ENCODE measurements around the gene KIAA1755. TPM values are rescaled to one million over a fixed set of nuclear protein-coding genes. Genes with fewer than 3 reads are reported as not detected.

KIAA1755 gene
- polyA plus RNA-seq, 1 experiment, result 2.9 TPM

DNA sequence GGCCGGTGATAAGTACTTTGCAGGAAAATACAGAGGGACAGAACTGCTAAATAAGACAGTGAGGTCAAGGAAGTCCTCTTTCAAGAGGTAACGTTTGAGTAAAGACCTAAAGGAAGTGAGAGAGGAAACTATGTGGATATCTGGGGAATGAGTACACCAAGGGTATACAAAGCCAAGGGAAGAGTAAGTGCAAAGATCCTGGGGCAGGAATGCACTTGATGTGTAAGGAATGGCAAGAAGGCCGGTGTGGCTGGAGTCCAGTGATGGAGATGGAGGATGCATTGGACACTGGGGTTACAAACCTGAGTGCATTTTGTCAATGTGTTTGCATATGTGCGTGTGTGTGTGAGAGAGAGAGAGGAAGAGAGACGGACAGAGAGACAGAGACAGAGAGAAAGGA is 63.3 kb downstream of the KIAA1755 start:
- Histone ChIP-seq H3K4me3 (ENCODE audit: low read depth, low read length) (no peak overlapping the region), H3K27ac (ENCODE audit: low read depth, low read length) (no peak overlapping the region), H3K27me3 (ENCODE audit: control insufficient read depth, insufficient read depth, low read length) (no peaks in the 10 kb centered on the region), H3K9me3 (ENCODE audit: control insufficient read depth, insufficient read depth, low read length) (no peaks in the 10 kb centered on the region)
- ChIA-PET POLR2A (no interaction called here), CTCF (interaction anchor here (1.1 to 2.3 kb wide), 2 partner anchors 10 to 24 kb away, joined by 4 to 9 read pairs; no protein-coding TSS in a partner anchor)
- no peak for DNase-seq (ENCODE audit: low read depth, low spot score)
- TF ChIP-seq, protein P1, sequence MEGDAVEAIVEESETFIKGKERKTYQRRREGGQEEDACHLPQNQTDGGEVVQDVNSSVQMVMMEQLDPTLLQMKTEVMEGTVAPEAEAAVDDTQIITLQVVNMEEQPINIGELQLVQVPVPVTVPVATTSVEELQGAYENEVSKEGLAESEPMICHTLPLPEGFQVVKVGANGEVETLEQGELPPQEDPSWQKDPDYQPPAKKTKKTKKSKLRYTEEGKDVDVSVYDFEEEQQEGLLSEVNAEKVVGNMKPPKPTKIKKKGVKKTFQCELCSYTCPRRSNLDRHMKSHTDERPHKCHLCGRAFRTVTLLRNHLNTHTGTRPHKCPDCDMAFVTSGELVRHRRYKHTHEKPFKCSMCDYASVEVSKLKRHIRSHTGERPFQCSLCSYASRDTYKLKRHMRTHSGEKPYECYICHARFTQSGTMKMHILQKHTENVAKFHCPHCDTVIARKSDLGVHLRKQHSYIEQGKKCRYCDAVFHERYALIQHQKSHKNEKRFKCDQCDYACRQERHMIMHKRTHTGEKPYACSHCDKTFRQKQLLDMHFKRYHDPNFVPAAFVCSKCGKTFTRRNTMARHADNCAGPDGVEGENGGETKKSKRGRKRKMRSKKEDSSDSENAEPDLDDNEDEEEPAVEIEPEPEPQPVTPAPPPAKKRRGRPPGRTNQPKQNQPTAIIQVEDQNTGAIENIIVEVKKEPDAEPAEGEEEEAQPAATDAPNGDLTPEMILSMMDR (IDR thresholded peaks at IDR 0.05; ENCODE audit: low read depth, low read length), result no peak

DNA sequence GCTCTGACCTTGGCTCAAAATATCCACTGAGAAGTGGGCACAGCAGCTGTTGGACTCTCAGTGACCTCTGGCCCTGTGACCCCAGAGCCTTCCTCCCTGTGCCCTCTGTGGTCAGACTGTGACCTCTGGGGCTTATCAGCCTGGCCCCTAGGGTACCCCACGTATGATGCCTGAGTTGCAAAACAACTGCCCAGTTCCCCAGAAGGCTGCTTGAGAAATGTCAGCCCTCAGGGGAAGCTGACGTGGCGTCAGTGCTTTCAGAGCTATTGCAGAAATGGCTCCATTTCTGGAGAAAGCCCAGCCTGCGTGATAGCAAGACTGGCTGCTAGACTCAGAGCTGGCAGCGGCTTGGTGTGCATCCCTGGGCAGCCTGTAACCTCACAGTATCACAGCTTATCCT is 63.9 kb downstream of the KIAA1755 start:
- TF ChIP-seq, protein P1 (IDR thresholded peaks at IDR 0.05; ENCODE audit: low read depth, low read length), result no peak
- H3K9me3 ChIP-seq (ENCODE audit: control insufficient read depth, insufficient read depth, low read length), result no peaks in the 10 kb centered on the region
- H3K27me3 ChIP-seq (ENCODE audit: control insufficient read depth, insufficient read depth, low read length), result no peaks in the 10 kb centered on the region
- POLR2A ChIA-PET, result interaction anchor here (0.7 to 1.1 kb wide), 3 partner anchors 21 to 194 kb away, joined by 3 to 4 read pairs (median 3); no protein-coding TSS in a partner anchor
- CTCF ChIA-PET, result interaction anchor here (1.1 kb wide), 1 partner anchor 10 kb away, joined by 4 read pairs; no protein-coding TSS in a partner anchor
- peak overlapping the region; percentile 78 for H3K27ac ChIP-seq (ENCODE audit: low read depth, low read length)
- no peak overlapping the region for H3K4me3 ChIP-seq (ENCODE audit: low read depth, low read length)
- DNase-seq (ENCODE audit: low read depth, low spot score), result no peak

- Histone ChIP-seq H3K4me3 (ENCODE audit: low read depth, low read length) (no peak overlapping the region), H3K27me3 (ENCODE audit: control insufficient read depth, insufficient read depth, low read length) (no peaks in the 10 kb centered on the region), H3K27ac (ENCODE audit: low read depth, low read length) (peak overlapping the region; percentile 78), H3K9me3 (ENCODE audit: control insufficient read depth, insufficient read depth, low read length) (no peaks in the 10 kb centered on the region)
- ChIA-PET CTCF (no interaction called here), POLR2A (interaction anchor here (0.7 to 1.1 kb wide), 3 partner anchors 21 to 194 kb away, joined by 3 to 4 read pairs (median 3); no protein-coding TSS in a partner anchor)
- DNase-seq (ENCODE audit: low read depth, low spot score), result no peak
- TF ChIP-seq, protein P1 (IDR thresholded peaks at IDR 0.05; ENCODE audit: low read depth, low read length), result no peak
Measured at GRCh38 chr20:38196076-38196475, 64.5 kb downstream of the KIAA1755 start.

- TF ChIP-seq, protein P1 (IDR thresholded peaks at IDR 0.05; ENCODE audit: low read depth, low read length), result no peak
- POLR2A ChIA-PET, result no interaction called here
Measured at GRCh38 chr20:38195521-38195920, 65.0 kb downstream of the KIAA1755 start.

GRCh38 chr20:38194971-38195504 is 65.5 kb downstream of the KIAA1755 start:
- TF ChIP-seq, protein P1 (IDR thresholded peaks at IDR 0.05; ENCODE audit: low read depth, low read length), result no peak
- H3K27me3 ChIP-seq (ENCODE audit: control insufficient read depth, insufficient read depth, low read length), result no peaks in the 10 kb centered on the region
- H3K27ac ChIP-seq (ENCODE audit: low read depth, low read length), result no peak overlapping the region
- DNase-seq (ENCODE audit: low read depth, low spot score), result no peak
- no peak overlapping the region for H3K4me3 ChIP-seq (ENCODE audit: low read depth, low read length)
- CTCF ChIA-PET, result interaction anchor here (1.0 kb wide), 1 partner anchor 23 kb away, joined by 3 read pairs; no protein-coding TSS in a partner anchor
- no peaks in the 10 kb centered on the region for H3K9me3 ChIP-seq (ENCODE audit: control insufficient read depth, insufficient read depth, low read length)
- POLR2A ChIA-PET, result no interaction called here

More at GRCh38 chr20:38195521-38195920, 65.0 kb downstream of the KIAA1755 start:
- H3K27ac ChIP-seq (ENCODE audit: low read depth, low read length), result no peak overlapping the region
- CTCF ChIA-PET, result no interaction called here
- no peaks in the 10 kb centered on the region for H3K27me3 ChIP-seq (ENCODE audit: control insufficient read depth, insufficient read depth, low read length)
- no peaks in the 10 kb centered on the region for H3K9me3 ChIP-seq (ENCODE audit: control insufficient read depth, insufficient read depth, low read length)
- DNase-seq (ENCODE audit: low read depth, low spot score), result no peak
- no peak overlapping the region for H3K4me3 ChIP-seq (ENCODE audit: low read depth, low read length)
